Activated CD4-positive, alpha-beta T cell treated with anti-CD3 and anti-CD28 coated beads for 24 hours (primary cell): ENCODE measurements around the gene FGF18.
"Not testable (repeated sequence)": the region's sequence is repeated elsewhere in the genome, so short reads cannot be mapped to it uniquely, and the experiment has no call there.

ENCODE experiments used
- DNase-seq, 2 donors: peaks; one replicate each; pipeline ENCODE4 v3.0.0-alpha.2; 2020; ENCODE audit warnings: low read depth in 2 of 2

The FGF18 gene

GRCh38 chr5:171496456-171496855, 77.0 kb downstream of the FGF18 start:
- no peak for DNase-seq

GRCh38 chr5:171497494-171497893, 78.0 kb downstream of the FGF18 start:
- DNase-seq: not testable (repeated sequence)

- no peak for DNase-seq
Measured at GRCh38 chr5:171498166-171498565, 78.7 kb downstream of the FGF18 start.

GRCh38 chr5:171499611-171500010, 80.2 kb downstream of the FGF18 start:
- no peak for DNase-seq

- no peak for DNase-seq
Measured at GRCh38 chr5:171505473-171506043, 86.1 kb downstream of the FGF18 start.

GRCh38 chr5:171506951-171507350, 87.5 kb downstream of the FGF18 start:
- DNase-seq: no peak
